ENCODE results near the gene STRN4. TPM values are rescaled to one million over a fixed set of nuclear protein-coding genes. Genes with fewer than 3 reads are reported as not detected.

STRN4 gene
- 109 and 119 TPM in 2 replicates for total RNA-seq (2014; rRNA removed; shearing (Covaris generic))

GRCh38 chr19:46746281-46747057, at the start of gene STRN4:
Gene STRN4, minus strand, starts transcription at chr19:46746450. Its CDS starts 20 bp downstream, at chr19:46746430.

GRCh38 chr19:46788262-46788967, 42.2 kb upstream of the STRN4 start, which contains the start of gene SLC1A5:
Gene SLC1A5, minus strand, starts transcription at chr19:46788594. Its CDS starts 629 bp downstream, at chr19:46787965.

GRCh38 chr19:46745521-46746280, 549 bp downstream of the STRN4 start, which contains the start of gene FKRP:
Gene FKRP, plus strand, starts transcription at chr19:46746057. Its CDS starts 9,394 bp downstream, at chr19:46755451.

DNA sequence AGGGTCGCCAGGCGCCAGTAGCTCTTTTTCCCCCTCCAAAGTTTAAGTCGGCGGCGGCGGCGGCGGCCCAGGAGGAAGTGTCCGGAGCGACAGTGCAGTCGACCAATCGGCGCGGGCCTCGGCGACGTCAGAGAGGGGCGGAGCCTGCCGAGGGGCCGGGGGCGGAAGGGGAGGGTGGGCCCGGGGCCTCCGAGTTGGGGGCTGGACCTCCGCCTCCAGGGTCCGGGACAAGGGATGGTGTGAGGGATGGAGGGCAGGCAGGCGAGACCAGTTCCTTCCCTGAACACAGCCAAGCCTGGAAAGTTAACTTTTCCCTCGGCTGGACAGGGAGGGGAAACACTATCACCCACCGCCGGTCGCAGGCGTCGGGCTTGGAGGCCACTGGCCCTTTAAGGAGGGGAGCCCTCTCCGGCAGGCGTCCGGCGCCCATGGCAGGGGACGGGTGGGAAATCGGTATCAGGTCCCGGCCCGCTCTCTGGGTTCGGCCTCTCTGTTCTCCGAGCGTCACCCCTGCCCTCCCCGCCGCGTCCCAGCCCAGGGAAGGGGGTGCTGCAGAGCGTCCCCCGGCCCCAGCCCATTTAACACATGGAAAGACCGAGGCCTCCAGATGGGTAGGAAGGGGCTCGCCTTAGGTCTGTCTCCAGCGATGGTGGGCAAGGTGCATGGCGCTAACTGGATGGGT, 29.1 kb downstream of the STRN4 start, which contains the start of gene PRKD2:
TSS of gene PRKD2 (minus strand) at position 81 of the 682 bp plus-strand sequence. CDS start 744 bp downstream, outside the sequence.

Small RNA genes within 50 kb of the gene (small RNA-seq; reads per million reads assigned to genes)
- not detected for gene MIR320E
- not detected for gene RF00019
- 0.42 reads per million, percentile 10 among the genes with 10 or more reads in this experiment for gene RN7SL364P

Other genes starting within 250 kb of the STRN4 start
- gene CALM3, start 145.1 kb downstream of the STRN4 start, total RNA-seq (2014; rRNA removed; shearing (Covaris generic)) = 104 and 125 TPM in 2 replicates
- 0.32 TPM in 1 of 2 replicates, not detected in the other for gene PTGIR, start 121.4 kb downstream of the STRN4 start, total RNA-seq (2014; rRNA removed; shearing (Covaris generic))
- not detected in 2 replicates for gene GNG8, start 110.2 kb downstream of the STRN4 start, total RNA-seq (2014; rRNA removed; shearing (Covaris generic))
- 0.24 and 0.45 TPM in 2 replicates for gene DACT3, start 85.3 kb downstream of the STRN4 start, total RNA-seq (2014; rRNA removed; shearing (Covaris generic))
- 21.9 and 23.3 TPM in 2 replicates for gene PRKD2, start 29.3 kb downstream of the STRN4 start, total RNA-seq (2014; rRNA removed; shearing (Covaris generic))
- 26.2 and 27.9 TPM in 2 replicates for gene FKRP, start 393 bp downstream of the STRN4 start, total RNA-seq (2014; rRNA removed; shearing (Covaris generic))
- gene SLC1A5, start 42.1 kb upstream of the STRN4 start, total RNA-seq (2014; rRNA removed; shearing (Covaris generic)) = 379 and 423 TPM in 2 replicates
- gene AP2S1, start 104.4 kb upstream of the STRN4 start, total RNA-seq (2014; rRNA removed; shearing (Covaris generic)) = 452 and 463 TPM in 2 replicates
- 21.1 and 21.8 TPM in 2 replicates for gene ARHGAP35, start 114.5 kb upstream of the STRN4 start, total RNA-seq (2014; rRNA removed; shearing (Covaris generic))

Measured in A375 (cell line).